ENCODE measurements around the gene VSIG10L. TPM values are rescaled to one million over a fixed set of nuclear protein-coding genes. Genes with fewer than 3 reads are reported as not detected.

The VSIG10L gene
- total RNA-seq, 1 donor: 0.72 TPM

DNA sequence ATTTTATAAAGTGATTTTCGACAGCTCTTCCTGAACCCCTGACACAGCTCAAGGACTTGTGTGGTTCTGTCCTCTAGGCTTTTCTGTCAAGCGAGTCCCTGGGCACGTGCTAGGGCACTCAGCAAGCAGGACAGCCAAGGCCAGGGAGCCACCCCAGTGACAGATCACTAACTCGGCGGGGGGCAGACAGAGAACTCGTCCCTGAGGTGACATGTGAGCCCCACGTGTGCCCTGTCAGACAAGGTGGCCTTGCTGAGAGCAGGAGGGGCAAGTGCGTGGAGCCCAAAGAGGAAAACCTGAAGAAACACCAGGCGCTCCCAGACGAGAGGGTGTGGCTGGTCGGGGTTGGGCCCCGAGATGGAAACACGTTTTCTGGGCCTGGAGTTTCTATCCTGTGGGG, 19.3 kb upstream of the VSIG10L start:
- TF ChIP-seq, protein P1, sequence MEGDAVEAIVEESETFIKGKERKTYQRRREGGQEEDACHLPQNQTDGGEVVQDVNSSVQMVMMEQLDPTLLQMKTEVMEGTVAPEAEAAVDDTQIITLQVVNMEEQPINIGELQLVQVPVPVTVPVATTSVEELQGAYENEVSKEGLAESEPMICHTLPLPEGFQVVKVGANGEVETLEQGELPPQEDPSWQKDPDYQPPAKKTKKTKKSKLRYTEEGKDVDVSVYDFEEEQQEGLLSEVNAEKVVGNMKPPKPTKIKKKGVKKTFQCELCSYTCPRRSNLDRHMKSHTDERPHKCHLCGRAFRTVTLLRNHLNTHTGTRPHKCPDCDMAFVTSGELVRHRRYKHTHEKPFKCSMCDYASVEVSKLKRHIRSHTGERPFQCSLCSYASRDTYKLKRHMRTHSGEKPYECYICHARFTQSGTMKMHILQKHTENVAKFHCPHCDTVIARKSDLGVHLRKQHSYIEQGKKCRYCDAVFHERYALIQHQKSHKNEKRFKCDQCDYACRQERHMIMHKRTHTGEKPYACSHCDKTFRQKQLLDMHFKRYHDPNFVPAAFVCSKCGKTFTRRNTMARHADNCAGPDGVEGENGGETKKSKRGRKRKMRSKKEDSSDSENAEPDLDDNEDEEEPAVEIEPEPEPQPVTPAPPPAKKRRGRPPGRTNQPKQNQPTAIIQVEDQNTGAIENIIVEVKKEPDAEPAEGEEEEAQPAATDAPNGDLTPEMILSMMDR (IDR thresholded peaks at IDR 0.05; ENCODE audit: extremely low read depth, low read depth, low read length): no peak
- peaks cover 53% of the 10 kb centered on the region for H3K79me2 ChIP-seq (ENCODE audit: insufficient read depth, low read length)
- H3K4me1 ChIP-seq (ENCODE audit: insufficient read depth, low read length): peaks cover 45% of the 10 kb centered on the region
- H4K20me1 ChIP-seq (ENCODE audit: insufficient read depth, low read length): peaks cover 5% of the 10 kb centered on the region
- H3K27me3 ChIP-seq (ENCODE audit: insufficient read depth, low read length): no peaks in the 10 kb centered on the region
- peak; percentile 47 for DNase-seq (ENCODE audit: insufficient read length, low spot score, missing footprints)
- H3K36me3 ChIP-seq (ENCODE audit: insufficient read depth, low read length): no peaks in the 10 kb centered on the region
- no peaks in the 10 kb centered on the region for H3K9me3 ChIP-seq (ENCODE audit: low read depth, low read length)
- H3K27ac ChIP-seq (ENCODE audit: low read depth, low read length): no peak overlapping the region
- H3K4me3 ChIP-seq (ENCODE audit: insufficient read depth, low read length): no peak overlapping the region
- no peak overlapping the region for H3K4me2 ChIP-seq (ENCODE audit: insufficient read depth, low read length)
- no peak overlapping the region for H2AFZ ChIP-seq (ENCODE audit: low read length)

DNA sequence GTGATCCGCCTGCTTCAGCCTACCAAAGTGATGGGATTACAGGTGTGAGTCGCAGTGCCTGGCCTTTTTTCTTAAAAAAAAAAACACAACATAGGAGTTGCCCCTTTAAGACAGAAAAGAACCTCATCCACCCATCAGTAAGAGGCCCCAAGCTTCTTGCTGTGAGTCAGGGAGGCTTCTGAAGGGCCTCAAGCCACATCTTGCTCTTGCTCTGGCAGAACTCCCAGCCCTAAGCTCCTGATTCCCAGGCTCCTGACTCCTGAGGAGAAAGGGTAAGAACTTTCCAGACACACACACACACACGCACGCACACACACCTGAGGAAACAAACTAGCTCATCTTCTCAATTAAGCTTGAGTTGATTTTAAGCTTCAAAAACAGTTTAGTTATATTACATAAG, 17.4 kb upstream of the VSIG10L start:
- Histone ChIP-seq H3K4me1 (ENCODE audit: insufficient read depth, low read length) (peaks cover 29% of the 10 kb centered on the region), H3K4me3 (ENCODE audit: insufficient read depth, low read length) (no peak overlapping the region), H3K4me2 (ENCODE audit: insufficient read depth, low read length) (no peak overlapping the region), H3K27ac (ENCODE audit: low read depth, low read length) (peak overlapping the region; percentile 60), H2AFZ (ENCODE audit: low read length) (no peak overlapping the region), H3K79me2 (ENCODE audit: insufficient read depth, low read length) (peaks cover 45% of the 10 kb centered on the region), H3K27me3 (ENCODE audit: insufficient read depth, low read length) (no peaks in the 10 kb centered on the region), H3K9me3 (ENCODE audit: low read depth, low read length) (no peaks in the 10 kb centered on the region), H4K20me1 (ENCODE audit: insufficient read depth, low read length) (peaks cover 10% of the 10 kb centered on the region), H3K36me3 (ENCODE audit: insufficient read depth, low read length) (no peaks in the 10 kb centered on the region)
- peak; percentile 95 for DNase-seq (ENCODE audit: insufficient read length, low spot score, missing footprints)
- TF ChIP-seq, protein P1 (IDR thresholded peaks at IDR 0.05; ENCODE audit: extremely low read depth, low read depth, low read length): no peak

DNA sequence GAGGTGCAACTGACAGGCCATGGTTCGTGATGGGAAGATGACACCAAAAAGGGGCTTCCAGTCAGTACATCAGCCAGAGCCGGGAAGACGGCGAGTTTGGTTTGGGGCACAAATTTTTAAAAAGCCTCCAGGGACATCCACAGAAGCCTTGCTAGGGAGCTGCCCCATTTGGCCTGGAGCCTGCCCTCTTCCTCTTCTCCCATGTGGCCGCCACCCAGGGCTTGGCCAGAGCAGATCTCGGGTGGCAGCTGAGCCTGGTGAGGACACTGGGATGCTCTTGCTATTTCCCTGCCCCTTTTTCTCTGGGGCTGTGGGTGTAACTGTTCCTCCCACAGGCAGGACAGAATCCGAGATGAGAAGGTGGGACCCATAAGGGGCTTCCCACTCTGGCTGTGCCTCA, 16.0 kb upstream of the VSIG10L start:
- no peaks in the 10 kb centered on the region for H3K9me3 ChIP-seq (ENCODE audit: low read depth, low read length)
- peaks cover 38% of the 10 kb centered on the region for H3K79me2 ChIP-seq (ENCODE audit: insufficient read depth, low read length)
- DNase-seq (ENCODE audit: insufficient read length, low spot score, missing footprints): no peak
- H3K27me3 ChIP-seq (ENCODE audit: insufficient read depth, low read length): no peaks in the 10 kb centered on the region
- H2AFZ ChIP-seq (ENCODE audit: low read length): no peak overlapping the region
- TF ChIP-seq, protein P1 (IDR thresholded peaks at IDR 0.05; ENCODE audit: extremely low read depth, low read depth, low read length): no peak
- peaks cover 14% of the 10 kb centered on the region for H4K20me1 ChIP-seq (ENCODE audit: insufficient read depth, low read length)
- no peak overlapping the region for H3K4me2 ChIP-seq (ENCODE audit: insufficient read depth, low read length)
- peaks cover 1% of the 10 kb centered on the region for H3K36me3 ChIP-seq (ENCODE audit: insufficient read depth, low read length)
- peaks cover 22% of the 10 kb centered on the region for H3K4me1 ChIP-seq (ENCODE audit: insufficient read depth, low read length)
- no peak overlapping the region for H3K27ac ChIP-seq (ENCODE audit: low read depth, low read length)
- H3K4me3 ChIP-seq (ENCODE audit: insufficient read depth, low read length): no peak overlapping the region

DNA sequence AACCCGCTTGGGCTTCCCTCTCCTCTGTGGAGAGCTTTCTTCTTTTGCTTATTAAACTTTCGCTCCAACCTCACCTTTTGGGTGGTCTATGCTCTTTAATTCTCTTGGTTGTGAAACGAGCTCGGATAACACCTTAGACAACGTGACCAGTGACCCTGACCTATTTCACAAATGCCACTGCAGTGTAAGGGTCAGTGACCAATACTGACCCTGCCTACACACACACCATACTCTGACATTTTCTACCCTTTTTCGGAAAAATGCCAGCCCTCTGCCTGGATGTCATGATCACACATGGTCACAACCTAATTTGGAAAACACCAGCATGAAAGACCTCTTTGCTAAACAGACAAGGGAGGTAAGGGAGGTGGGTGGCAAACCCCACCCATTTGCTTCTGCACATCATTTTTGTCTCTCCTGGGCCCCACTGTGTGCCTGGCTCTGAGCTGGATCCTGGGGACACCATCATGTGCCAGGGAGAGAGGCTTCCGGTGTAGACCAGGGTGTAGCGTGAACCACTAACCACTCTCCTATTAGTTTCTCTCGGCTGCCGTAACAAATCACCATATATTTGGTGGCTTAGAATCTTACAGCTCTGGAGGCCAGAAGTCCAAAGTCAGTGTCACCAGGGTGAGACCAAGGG, 14.3 kb upstream of the VSIG10L start:
- TF ChIP-seq, protein P1 (IDR thresholded peaks at IDR 0.05; ENCODE audit: extremely low read depth, low read depth, low read length): no peak
- DNase-seq (ENCODE audit: insufficient read length, low spot score, missing footprints): peak; percentile 30

More for the DNA sequence above, 14.3 kb upstream of the VSIG10L start:
- Histone ChIP-seq H3K27me3 (ENCODE audit: insufficient read depth, low read length) (no peaks in the 10 kb centered on the region), H3K4me1 (ENCODE audit: insufficient read depth, low read length) (peaks cover 12% of the 10 kb centered on the region), H2AFZ (ENCODE audit: low read length) (no peak overlapping the region), H3K4me3 (ENCODE audit: insufficient read depth, low read length) (no peak overlapping the region), H3K27ac (ENCODE audit: low read depth, low read length) (no peak overlapping the region), H3K9me3 (ENCODE audit: low read depth, low read length) (no peaks in the 10 kb centered on the region), H3K36me3 (ENCODE audit: insufficient read depth, low read length) (peaks cover 15% of the 10 kb centered on the region), H3K79me2 (ENCODE audit: insufficient read depth, low read length) (peaks cover 28% of the 10 kb centered on the region), H3K4me2 (ENCODE audit: insufficient read depth, low read length) (no peak overlapping the region), H4K20me1 (ENCODE audit: insufficient read depth, low read length) (peaks cover 14% of the 10 kb centered on the region)
